HFFc6 (cell line): ENCODE data around the gene ITPR1. TPM values are rescaled to one million over a fixed set of nuclear protein-coding genes. Genes with fewer than 3 reads are reported as not detected.

Source experiments
- DNase-seq: peaks from one replicate; pipeline ENCODE4 v3.0.0-alpha.2; 2018
- H3K27ac Mint-ChIP-seq: 2 replicates; pipeline ENCODE4 v1.8.0; 2020; ENCODE audit warnings: mild to moderate bottlenecking, mixed read lengths
- H3K27me3 Mint-ChIP-seq: 2 replicates; pipeline ENCODE4 v1.8.0; 2021; ENCODE audit warnings: mild to moderate bottlenecking, moderate library complexity, mixed read lengths; ENCODE audit not compliant: insufficient read depth
- H3K36me3 Mint-ChIP-seq: 2 replicates; pipeline ENCODE4 v1.8.0; 2021; ENCODE audit warnings: low read depth, mixed read lengths
- H3K4me1 Mint-ChIP-seq: 2 replicates; pipeline ENCODE4 v1.8.0; 2020; ENCODE audit warnings: low read depth, mixed read lengths
- H3K4me3 Mint-ChIP-seq: 2 replicates; pipeline ENCODE4 v1.8.0; 2020; ENCODE audit warnings: mild to moderate bottlenecking, moderate library complexity, mixed read lengths
- H3K9me3 Mint-ChIP-seq: 2 replicates; pipeline ENCODE4 v1.8.0; 2020; ENCODE audit warnings: mild to moderate bottlenecking, mixed read lengths
- CTCF ChIP-seq: fragments of 200-600 bp; sonication (generic); IDR thresholded peaks from 2 replicates; pipeline ENCODE4 v1.5.0; 2021; ENCODE audit warnings: antibody characterized with exemption, mild to moderate bottlenecking
- total RNA-seq, 6 experiments: library from RNA; stranded (reverse); fragmentation: NEBNext Ultra II Directional; extraction: Animal tissue kit (Norgen Biotek cat#: 25700); gene quantifications; 2 replicates in 1 of 6; 3 replicates in 5 of 6; pipeline ENCODE4 v1.2.3, GENCODE V29; 2021

Gene ITPR1
- total RNA-seq, 6 experiments from 2014 or later, result 4.9 to 8.3 (median 6.1) TPM

- Mint-ChIP-seq H3K4me3 (no peak overlapping the region), H3K27me3 (no peaks in the 10 kb centered on the region; the same call in 1 of the 2 replicates), H3K9me3 (no peaks in the 10 kb centered on the region; the same call in 1 of the 2 replicates), H3K27ac (0 out of 2 replicates have a peak overlapping the region, but pooled peaks have one; percentile 38), H3K4me1 (peaks cover 37% of the 10 kb centered on the region), H3K36me3 (peaks cover 9% of the 10 kb centered on the region; the same call in 1 of the 2 replicates)
- DNase-seq, result no peak
- no peak for TF ChIP-seq CTCF
These were observed 332.5 kb downstream of the ITPR1 start for GRCh38 chr3:4825436-4826236.

GRCh38 chr3:4826237-4827100 lies 333.3 kb downstream of the ITPR1 start:
- peaks cover 42% of the 10 kb centered on the region for H3K4me1 Mint-ChIP-seq
- H3K27me3 Mint-ChIP-seq, result no peaks in the 10 kb centered on the region; the same call in 1 of the 2 replicates
- no peak for DNase-seq
- H3K4me3 Mint-ChIP-seq, result no peak overlapping the region
- no peak overlapping the region for H3K27ac Mint-ChIP-seq
- H3K36me3 Mint-ChIP-seq, result peaks cover 9% of the 10 kb centered on the region; the same call in 1 of the 2 replicates
- H3K9me3 Mint-ChIP-seq, result no peaks in the 10 kb centered on the region; the same call in 1 of the 2 replicates
- no peak for TF ChIP-seq CTCF

GRCh38 chr3:4827767-4828166 lies 334.6 kb downstream of the ITPR1 start:
- Mint-ChIP-seq H3K4me3 (no peak overlapping the region), H3K27me3 (no peaks in the 10 kb centered on the region), H3K9me3 (no peaks in the 10 kb centered on the region; the same call in 1 of the 2 replicates), H3K27ac (no peak overlapping the region), H3K36me3 (peaks cover 9% of the 10 kb centered on the region; the same call in 1 of the 2 replicates), H3K4me1 (peaks cover 47% of the 10 kb centered on the region)
- no peak for TF ChIP-seq CTCF
- DNase-seq, result no peak

- Mint-ChIP-seq H3K27me3 (no peaks in the 10 kb centered on the region), H3K27ac (no peak overlapping the region), H3K4me3 (no peak overlapping the region), H3K36me3 (peaks cover 6% of the 10 kb centered on the region; the same call in 1 of the 2 replicates), H3K4me1 (peaks cover 47% of the 10 kb centered on the region), H3K9me3 (no peaks in the 10 kb centered on the region; the same call in 1 of the 2 replicates)
- no peak for TF ChIP-seq CTCF
- DNase-seq, result peak; percentile 22
These were observed 335.3 kb downstream of the ITPR1 start for GRCh38 chr3:4828279-4829030.

- TF ChIP-seq CTCF, result no peak
- no peak for DNase-seq
- Mint-ChIP-seq H3K9me3 (no peaks in the 10 kb centered on the region), H3K27ac (no peak overlapping the region), H3K27me3 (no peaks in the 10 kb centered on the region), H3K4me1 (peaks cover 47% of the 10 kb centered on the region), H3K4me3 (no peak overlapping the region), H3K36me3 (0 out of 2 replicates have a peak, but pooled peaks cover 4% of the 10 kb centered on the region)
These were observed 335.9 kb downstream of the ITPR1 start for GRCh38 chr3:4829031-4829394.
